Neuron (in vitro differentiated cells): ENCODE results near the gene SPAG5.

ENCODE experiments used
- H2AFZ ChIP-seq: one replicate; pipeline ENCODE4 v1.6.1; 2013; ENCODE audit warnings: low read depth, mild to moderate bottlenecking, inconsistent platforms, low read length, moderate library complexity
- H3K27me3 ChIP-seq: one replicate; pipeline ENCODE4 v1.6.1; 2013; ENCODE audit warnings: low read length; ENCODE audit not compliant: insufficient read depth
- H3K36me3 ChIP-seq: one replicate; pipeline ENCODE4 v1.6.1; 2013; ENCODE audit warnings: low read length; ENCODE audit not compliant: insufficient read depth
- H3K4me1 ChIP-seq: one replicate; pipeline ENCODE4 v1.6.1; 2013; ENCODE audit warnings: low read length; ENCODE audit not compliant: insufficient read depth
- H3K4me3 ChIP-seq: 2 replicates; pipeline ENCODE4 v1.5.1; 2013; ENCODE audit warnings: mild to moderate bottlenecking, low read length, moderate library complexity
- H3K9me3 ChIP-seq: one replicate; pipeline ENCODE4 v1.6.1; 2013; ENCODE audit warnings: low read length

SPAG5 gene

GRCh38 chr17:28598799-28599310 is at the start of gene SPAG5:
TSS of gene SPAG5 (minus strand) at chr17:28599025. CDS start at chr17:28598946, 79 bp downstream.
- H2AFZ ChIP-seq, result peak within 1 kb of the TSS; percentile 83
- H3K4me1 ChIP-seq, result peaks cover 15% of the 10 kb centered on the region
- peaks cover 12% of the 10 kb centered on the region for H3K36me3 ChIP-seq
- H3K4me3 ChIP-seq, result peak within 1 kb of the TSS; percentile 89
- no peaks in the 10 kb centered on the region for H3K27me3 ChIP-seq
- H3K9me3 ChIP-seq, result no peaks in the 10 kb centered on the region

- Histone ChIP-seq H3K9me3 (no peaks in the 10 kb centered on the region), H3K27me3 (no peaks in the 10 kb centered on the region), H3K4me1 (peaks cover 15% of the 10 kb centered on the region), H2AFZ (no peak overlapping the region), H3K4me3 (no peak overlapping the region), H3K36me3 (peaks cover 46% of the 10 kb centered on the region)
These were observed 47.4 kb upstream of the SPAG5 start for GRCh38 chr17:28646039-28646754.

GRCh38 chr17:28645576-28645939 is 46.7 kb upstream of the SPAG5 start:
- Histone ChIP-seq H3K9me3 (no peaks in the 10 kb centered on the region), H3K27me3 (no peaks in the 10 kb centered on the region), H3K4me1 (peaks cover 15% of the 10 kb centered on the region), H3K4me3 (peak overlapping the region; percentile 95), H3K36me3 (peaks cover 46% of the 10 kb centered on the region), H2AFZ (peak overlapping the region; percentile 73)

- Histone ChIP-seq H3K9me3 (no peaks in the 10 kb centered on the region), H3K4me3 (peak within 1 kb of the TSS; percentile 95), H2AFZ (peak within 1 kb of the TSS; percentile 73), H3K4me1 (peaks cover 15% of the 10 kb centered on the region), H3K36me3 (peaks cover 47% of the 10 kb centered on the region), H3K27me3 (no peaks in the 10 kb centered on the region)
These were observed 46.2 kb upstream of the SPAG5 start, which contains the start of gene BLTP2 for GRCh38 chr17:28644787-28645575. TSS of gene BLTP2 (minus strand) at chr17:28645158. CDS start at chr17:28645056, 102 bp downstream.

GRCh38 chr17:28643983-28644786 is 45.4 kb upstream of the SPAG5 start:
- Histone ChIP-seq H3K9me3 (no peaks in the 10 kb centered on the region), H3K36me3 (peaks cover 52% of the 10 kb centered on the region), H2AFZ (no peak overlapping the region), H3K27me3 (no peaks in the 10 kb centered on the region), H3K4me3 (peak overlapping the region; percentile 95), H3K4me1 (peaks cover 15% of the 10 kb centered on the region)

- no peaks in the 10 kb centered on the region for H3K27me3 ChIP-seq
- H2AFZ ChIP-seq, result no peak overlapping the region
- no peaks in the 10 kb centered on the region for H3K9me3 ChIP-seq
- peaks cover 14% of the 10 kb centered on the region for H3K4me1 ChIP-seq
- H3K36me3 ChIP-seq, result peaks cover 68% of the 10 kb centered on the region
- no peak overlapping the region for H3K4me3 ChIP-seq
These were observed 42.8 kb upstream of the SPAG5 start for GRCh38 chr17:28641579-28641978.

GRCh38 chr17:28635506-28635905 is 36.7 kb upstream of the SPAG5 start:
- Histone ChIP-seq H3K4me3 (no peak overlapping the region), H2AFZ (no peak overlapping the region), H3K27me3 (no peaks in the 10 kb centered on the region), H3K4me1 (no peaks in the 10 kb centered on the region), H3K9me3 (no peaks in the 10 kb centered on the region), H3K36me3 (peaks cover 94% of the 10 kb centered on the region)

GRCh38 chr17:28634206-28634865 is 35.5 kb upstream of the SPAG5 start:
- H2AFZ ChIP-seq, result no peak overlapping the region
- no peak overlapping the region for H3K4me3 ChIP-seq
- no peaks in the 10 kb centered on the region for H3K27me3 ChIP-seq
- H3K9me3 ChIP-seq, result no peaks in the 10 kb centered on the region
- no peaks in the 10 kb centered on the region for H3K4me1 ChIP-seq
- peaks cover 97% of the 10 kb centered on the region for H3K36me3 ChIP-seq

- no peaks in the 10 kb centered on the region for H3K27me3 ChIP-seq
- no peak overlapping the region for H2AFZ ChIP-seq
- H3K4me3 ChIP-seq, result no peak overlapping the region
- H3K4me1 ChIP-seq, result no peaks in the 10 kb centered on the region
- peaks cover 83% of the 10 kb centered on the region for H3K36me3 ChIP-seq
- H3K9me3 ChIP-seq, result no peaks in the 10 kb centered on the region
These were observed 28.0 kb upstream of the SPAG5 start for GRCh38 chr17:28626818-28627217.

GRCh38 chr17:28624148-28624547 is 25.3 kb upstream of the SPAG5 start:
- H3K9me3 ChIP-seq, result no peaks in the 10 kb centered on the region
- no peaks in the 10 kb centered on the region for H3K4me1 ChIP-seq
- peaks cover 86% of the 10 kb centered on the region for H3K36me3 ChIP-seq
- H2AFZ ChIP-seq, result no peak overlapping the region
- no peak overlapping the region for H3K4me3 ChIP-seq
- no peaks in the 10 kb centered on the region for H3K27me3 ChIP-seq

- H3K36me3 ChIP-seq, result peaks cover 88% of the 10 kb centered on the region
- H3K4me1 ChIP-seq, result no peaks in the 10 kb centered on the region
- H3K9me3 ChIP-seq, result no peaks in the 10 kb centered on the region
- no peak overlapping the region for H3K4me3 ChIP-seq
- no peaks in the 10 kb centered on the region for H3K27me3 ChIP-seq
- no peak overlapping the region for H2AFZ ChIP-seq
These were observed 24.9 kb upstream of the SPAG5 start for GRCh38 chr17:28623696-28624095.

- H2AFZ ChIP-seq, result no peak overlapping the region
- no peaks in the 10 kb centered on the region for H3K9me3 ChIP-seq
- H3K4me3 ChIP-seq, result no peak overlapping the region
- no peaks in the 10 kb centered on the region for H3K4me1 ChIP-seq
- peaks cover 92% of the 10 kb centered on the region for H3K36me3 ChIP-seq
- no peaks in the 10 kb centered on the region for H3K27me3 ChIP-seq
These were observed 23.4 kb upstream of the SPAG5 start for GRCh38 chr17:28622186-28622585.
